ENCODE data around the gene SETD2.

GRCh38 chr3:47017504-47018268 lies 146.2 kb downstream of the SETD2 start:
- TF ChIP-seq CTCF (IDR thresholded peaks at IDR 0.05; ENCODE audit: poor library complexity) (no peak), EZH2 (IDR thresholded peaks at IDR 0.05; ENCODE audit: borderline replicate concordance) (no peak), EZH2phosphoT487 (IDR thresholded peaks at IDR 0.05; ENCODE audit: low read depth, severe bottlenecking, unreplicated experiment) (no peak)
